ES-I3 (cell line): ENCODE data around the gene MN1.
A peak's percentile ranks its signal among the peaks of the same experiment; 100 is the strongest.

Experiments
- H3K36me3 ChIP-seq: 2 replicates; pipeline ENCODE4 v1.6.1; 2013; ENCODE audit warnings: mild to moderate bottlenecking, low read length, control low read depth, moderate library complexity; ENCODE audit not compliant: insufficient read depth
- H3K4me1 ChIP-seq: 2 replicates; pipeline ENCODE4 v1.6.1; 2013; ENCODE audit warnings: mild to moderate bottlenecking, control low read depth, low read length; ENCODE audit not compliant: insufficient read depth
- H3K9ac ChIP-seq: 2 replicates; pipeline ENCODE4 v1.6.1; 2013; ENCODE audit warnings: low read depth, mild to moderate bottlenecking, low read length, moderate library complexity
- H3K9me3 ChIP-seq: 2 replicates; pipeline ENCODE4 v1.6.1; 2013; ENCODE audit warnings: mild to moderate bottlenecking, low read length, moderate library complexity; ENCODE audit not compliant: control insufficient read depth, insufficient read depth

The MN1 gene

GRCh38 chr22:27790376-27791158 lies 11.0 kb downstream of the MN1 start:
- H3K36me3 ChIP-seq: no peaks in the 10 kb centered on the region; the same call in 1 of the 2 replicates
- H3K9ac ChIP-seq: no peak overlapping the region
- peaks cover 58% of the 10 kb centered on the region for H3K4me1 ChIP-seq
- H3K9me3 ChIP-seq: no peaks in the 10 kb centered on the region

GRCh38 chr22:27788500-27789288 lies 12.9 kb downstream of the MN1 start:
- H3K4me1 ChIP-seq: peaks cover 61% of the 10 kb centered on the region
- H3K9ac ChIP-seq: no peak overlapping the region
- no peaks in the 10 kb centered on the region for H3K9me3 ChIP-seq
- H3K36me3 ChIP-seq: no peaks in the 10 kb centered on the region; the same call in 1 of the 2 replicates

- Histone ChIP-seq H3K4me1 (peaks cover 48% of the 10 kb centered on the region), H3K9me3 (no peaks in the 10 kb centered on the region), H3K36me3 (no peaks in the 10 kb centered on the region; the same call in 1 of the 2 replicates), H3K9ac (no peak overlapping the region)
Measured at GRCh38 chr22:27786965-27787364, 14.6 kb downstream of the MN1 start.

DNA sequence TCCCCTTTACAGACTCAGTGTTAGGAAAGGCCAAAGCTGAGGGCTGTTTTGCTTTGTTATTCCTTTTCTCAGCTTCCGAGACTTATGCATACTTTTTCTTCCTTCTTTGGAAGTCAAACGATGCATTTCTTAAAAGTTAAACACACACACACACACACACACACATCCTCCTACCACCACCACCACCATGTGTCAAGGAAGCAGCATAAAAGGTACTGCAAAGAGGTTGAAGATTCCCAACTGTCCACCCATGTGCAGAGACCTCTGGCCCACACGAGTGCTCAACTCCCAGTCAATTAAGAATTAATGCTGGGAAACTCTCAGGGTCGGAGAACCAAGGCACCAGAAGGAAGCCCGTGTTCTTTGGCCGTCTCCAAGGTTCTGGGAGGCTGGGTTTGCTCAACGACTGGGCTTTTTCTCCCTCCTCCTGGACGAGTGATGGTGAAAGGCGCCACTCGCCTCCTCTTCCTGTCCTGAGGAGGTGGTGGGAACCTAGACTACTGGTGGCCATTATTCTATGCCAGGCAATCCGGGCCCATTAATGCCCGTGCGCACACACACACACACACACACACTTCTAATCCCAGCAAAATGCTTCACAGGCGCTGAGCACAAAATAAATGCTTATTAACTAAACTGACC lies 15.1 kb downstream of the MN1 start:
- Histone ChIP-seq H3K9ac (no peak overlapping the region), H3K9me3 (no peaks in the 10 kb centered on the region), H3K4me1 (peaks cover 42% of the 10 kb centered on the region), H3K36me3 (no peaks in the 10 kb centered on the region; the same call in 1 of the 2 replicates)

GRCh38 chr22:27785831-27786230 lies 15.7 kb downstream of the MN1 start:
- no peak overlapping the region for H3K9ac ChIP-seq
- no peaks in the 10 kb centered on the region; the same call in 1 of the 2 replicates for H3K36me3 ChIP-seq
- H3K4me1 ChIP-seq: peaks cover 36% of the 10 kb centered on the region
- H3K9me3 ChIP-seq: no peaks in the 10 kb centered on the region

- H3K36me3 ChIP-seq: no peaks in the 10 kb centered on the region; the same call in 1 of the 2 replicates
- no peak overlapping the region for H3K9ac ChIP-seq
- H3K4me1 ChIP-seq: peaks cover 39% of the 10 kb centered on the region
- 0 out of 2 replicates have a peak, but pooled peaks cover 3% of the 10 kb centered on the region for H3K9me3 ChIP-seq
Measured at GRCh38 chr22:27784120-27784475, 17.5 kb downstream of the MN1 start.

- 0 out of 2 replicates have a peak, but pooled peaks cover 3% of the 10 kb centered on the region for H3K9me3 ChIP-seq
- H3K9ac ChIP-seq: no peak overlapping the region
- H3K4me1 ChIP-seq: peaks cover 41% of the 10 kb centered on the region
- H3K36me3 ChIP-seq: no peaks in the 10 kb centered on the region; the same call in 1 of the 2 replicates
Measured at GRCh38 chr22:27783436-27784119, 18.0 kb downstream of the MN1 start.

GRCh38 chr22:27782088-27782487 lies 19.5 kb downstream of the MN1 start:
- Histone ChIP-seq H3K4me1 (peaks cover 43% of the 10 kb centered on the region), H3K9ac (no peak overlapping the region), H3K9me3 (0 out of 2 replicates have a peak, but pooled peaks cover 3% of the 10 kb centered on the region), H3K36me3 (no peaks in the 10 kb centered on the region; the same call in 1 of the 2 replicates)

DNA sequence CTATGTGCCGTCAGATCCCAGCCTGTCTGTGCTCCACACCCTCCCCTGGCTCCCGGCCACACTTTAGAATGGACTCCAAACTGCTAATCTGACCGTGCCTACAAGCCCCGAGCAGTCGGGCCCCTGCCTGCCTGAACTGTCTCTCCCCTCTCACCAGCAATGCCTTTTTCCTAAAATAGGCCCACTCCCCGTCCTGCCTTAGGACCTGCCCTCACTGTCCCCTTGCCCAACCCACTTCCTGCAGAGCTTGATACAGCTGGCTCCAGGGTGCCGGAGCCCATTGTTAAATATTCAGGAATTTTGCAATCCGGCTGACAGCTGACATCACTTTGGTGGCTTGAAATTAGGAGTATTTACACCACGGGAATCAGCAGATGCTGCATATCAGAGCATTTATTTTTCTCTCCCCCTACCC lies 21.4 kb downstream of the MN1 start:
- Histone ChIP-seq H3K9me3 (0 out of 2 replicates have a peak, but pooled peaks cover 3% of the 10 kb centered on the region), H3K9ac (no peak overlapping the region; the same call in 1 of the 2 replicates), H3K4me1 (peaks cover 43% of the 10 kb centered on the region), H3K36me3 (no peaks in the 10 kb centered on the region; the same call in 1 of the 2 replicates)

DNA sequence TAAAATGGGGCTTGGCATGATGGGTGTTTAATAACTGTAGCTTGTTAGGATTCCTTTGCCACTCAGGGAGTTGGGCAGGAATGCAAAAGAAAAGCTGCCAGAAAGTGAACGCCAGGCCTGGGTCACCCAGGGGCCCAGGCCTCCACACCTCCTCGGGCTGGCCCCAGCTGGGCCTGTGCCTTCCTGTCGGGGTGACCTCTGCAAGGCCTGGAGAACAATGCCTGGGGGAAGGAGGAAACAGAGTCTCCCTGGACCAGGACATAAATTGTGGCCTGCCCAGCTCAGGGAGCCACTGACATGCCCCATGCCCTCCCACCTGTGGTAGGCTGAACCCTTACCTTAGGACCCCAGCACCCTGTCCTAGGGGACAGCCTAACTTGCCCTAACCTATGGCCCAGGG lies 21.9 kb downstream of the MN1 start:
- H3K4me1 ChIP-seq: peaks cover 39% of the 10 kb centered on the region
- H3K9ac ChIP-seq: no peak overlapping the region; the same call in 1 of the 2 replicates
- peaks cover under 1% of the 10 kb centered on the region; the same call in 1 of the 2 replicates for H3K36me3 ChIP-seq
- 0 out of 2 replicates have a peak, but pooled peaks cover 3% of the 10 kb centered on the region for H3K9me3 ChIP-seq

GRCh38 chr22:27778294-27779090 lies 23.1 kb downstream of the MN1 start:
- Histone ChIP-seq H3K9me3 (0 out of 2 replicates have a peak, but pooled peaks cover 3% of the 10 kb centered on the region), H3K9ac (no peak overlapping the region), H3K36me3 (peaks cover 3% of the 10 kb centered on the region; the same call in 1 of the 2 replicates), H3K4me1 (peaks cover 32% of the 10 kb centered on the region)

GRCh38 chr22:27777128-27777527 lies 24.4 kb downstream of the MN1 start:
- Histone ChIP-seq H3K36me3 (peaks cover 3% of the 10 kb centered on the region; the same call in 1 of the 2 replicates), H3K9ac (no peak overlapping the region), H3K9me3 (0 out of 2 replicates have a peak, but pooled peaks cover 3% of the 10 kb centered on the region), H3K4me1 (peaks cover 32% of the 10 kb centered on the region)

DNA sequence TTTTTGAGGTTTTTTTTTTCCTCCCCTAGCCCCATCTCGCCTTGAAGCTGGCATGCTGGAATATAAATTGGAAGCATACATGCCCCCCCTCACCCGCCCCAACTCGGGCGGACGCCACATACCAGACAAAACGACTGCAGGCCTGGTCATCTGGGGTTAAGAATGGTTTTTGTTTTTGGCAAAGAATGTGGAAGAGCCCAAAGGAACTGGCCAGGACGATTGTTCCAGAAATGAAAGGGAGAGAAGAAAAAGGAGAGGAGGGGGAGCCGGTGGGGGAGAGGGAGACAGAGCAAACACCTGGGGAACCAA lies 25.0 kb downstream of the MN1 start:
- peaks cover 32% of the 10 kb centered on the region for H3K4me1 ChIP-seq
- 0 out of 2 replicates have a peak overlapping the region, but pooled peaks have one; percentile 17 for H3K9ac ChIP-seq
- H3K9me3 ChIP-seq: 0 out of 2 replicates have a peak, but pooled peaks cover 3% of the 10 kb centered on the region
- peaks cover 3% of the 10 kb centered on the region; the same call in 1 of the 2 replicates for H3K36me3 ChIP-seq
